NCI-H1694 (cell line): ENCODE results near the gene IFT88.
"Not testable (repeated sequence)": the region's sequence is repeated elsewhere in the genome, so short reads cannot be mapped to it uniquely, and the experiment has no call there.

Source experiments
- DNase-seq: peaks from one replicate; lab custom pipeline; 2025; lab: John Stamatoyannopoulos, UW

The IFT88 gene

GRCh38 chr13:20636079-20636478, 69.1 kb downstream of the IFT88 start:
- no peak for DNase-seq

GRCh38 chr13:20637811-20638210, 70.9 kb downstream of the IFT88 start:
- no peak for DNase-seq

GRCh38 chr13:20647758-20648157, 80.8 kb downstream of the IFT88 start:
- no peak for DNase-seq

GRCh38 chr13:20652946-20653345, 86.0 kb downstream of the IFT88 start:
- no peak for DNase-seq

GRCh38 chr13:20654156-20654555, 87.2 kb downstream of the IFT88 start:
- DNase-seq, result no peak

GRCh38 chr13:20658451-20659040, 91.6 kb downstream of the IFT88 start:
- DNase-seq, result no peak

- no peak for DNase-seq
Measured at GRCh38 chr13:20664351-20664750, 97.4 kb downstream of the IFT88 start.

GRCh38 chr13:20666948-20667347, 100.0 kb downstream of the IFT88 start:
- DNase-seq, result no peak

- DNase-seq, result no peak
Measured at GRCh38 chr13:20667857-20668437, 101.0 kb downstream of the IFT88 start.

GRCh38 chr13:20669162-20669561, 102.2 kb downstream of the IFT88 start:
- DNase-seq, result no peak

- no peak for DNase-seq
Measured at GRCh38 chr13:20671789-20672188, 104.8 kb downstream of the IFT88 start.

GRCh38 chr13:20672772-20673171, 105.8 kb downstream of the IFT88 start:
- DNase-seq, result no peak

- DNase-seq, result no peak
Measured at GRCh38 chr13:20673715-20674114, 106.8 kb downstream of the IFT88 start.

- no peak for DNase-seq
Measured at GRCh38 chr13:20676213-20676612, 109.3 kb downstream of the IFT88 start.

- not testable (repeated sequence) for DNase-seq
Measured at GRCh38 chr13:20678606-20679005, 111.6 kb downstream of the IFT88 start.

- no peak for DNase-seq
Measured at GRCh38 chr13:20679879-20680278, 112.9 kb downstream of the IFT88 start.

GRCh38 chr13:20680416-20681080, 113.6 kb downstream of the IFT88 start:
- no peak for DNase-seq

GRCh38 chr13:20681481-20681880, 114.5 kb downstream of the IFT88 start:
- not testable (repeated sequence) for DNase-seq

GRCh38 chr13:20682061-20682460, 115.1 kb downstream of the IFT88 start:
- no peak for DNase-seq

GRCh38 chr13:20684041-20684440, 117.1 kb downstream of the IFT88 start:
- DNase-seq, result no peak

- no peak for DNase-seq
Measured at GRCh38 chr13:20684546-20684945, 117.6 kb downstream of the IFT88 start.

GRCh38 chr13:20685092-20685491, 118.1 kb downstream of the IFT88 start:
- no peak for DNase-seq

GRCh38 chr13:20686167-20686566, 119.2 kb downstream of the IFT88 start:
- DNase-seq, result no peak
